HG03045 (cell line): ENCODE results near the gene STIM1.

Source experiments
- ATAC-seq: cut with Tn5 transposase; IDR thresholded peaks from one replicate; pipeline ENCODE4 v1.9.1; 2021; ENCODE audit warnings: mild to moderate bottlenecking, moderate library complexity; ENCODE audit not compliant: unreplicated experiment

The STIM1 gene

GRCh38 chr11:3944198-3944597, 88.7 kb downstream of the STIM1 start:
- no peak for ATAC-seq

- ATAC-seq = no peak
These were observed 91.1 kb downstream of the STIM1 start for GRCh38 chr11:3946455-3947017.

- no peak for ATAC-seq
These were observed 91.6 kb downstream of the STIM1 start for GRCh38 chr11:3947061-3947460.

- ATAC-seq = peak; percentile 61
These were observed 93.7 kb downstream of the STIM1 start for GRCh38 chr11:3949125-3949524.

GRCh38 chr11:3950996-3951660, 95.7 kb downstream of the STIM1 start:
- ATAC-seq = no peak

- no peak for ATAC-seq
These were observed 97.3 kb downstream of the STIM1 start for GRCh38 chr11:3952715-3953114.

- ATAC-seq = no peak
These were observed 97.9 kb downstream of the STIM1 start for GRCh38 chr11:3953327-3953726.

GRCh38 chr11:3954448-3955298, 99.2 kb downstream of the STIM1 start:
- no peak for ATAC-seq

- no peak for ATAC-seq
These were observed 99.8 kb downstream of the STIM1 start for GRCh38 chr11:3955299-3955665.

GRCh38 chr11:3956038-3956437, 100.6 kb downstream of the STIM1 start:
- ATAC-seq = no peak

GRCh38 chr11:3956748-3957147, 101.3 kb downstream of the STIM1 start:
- no peak for ATAC-seq

- ATAC-seq = no peak
These were observed 102.0 kb downstream of the STIM1 start for GRCh38 chr11:3957437-3957836.

- no peak for ATAC-seq
These were observed 102.8 kb downstream of the STIM1 start for GRCh38 chr11:3958281-3958680.

- ATAC-seq = no peak
These were observed 103.8 kb downstream of the STIM1 start for GRCh38 chr11:3959015-3959902.

- no peak for ATAC-seq
These were observed 104.4 kb downstream of the STIM1 start for GRCh38 chr11:3959903-3960265.

- no peak for ATAC-seq
These were observed 107.0 kb downstream of the STIM1 start for GRCh38 chr11:3962406-3962840.

GRCh38 chr11:3964056-3964455, 108.6 kb downstream of the STIM1 start:
- ATAC-seq = no peak

- no peak for ATAC-seq
These were observed 109.6 kb downstream of the STIM1 start for GRCh38 chr11:3964935-3965604.

GRCh38 chr11:3967695-3968094, 112.2 kb downstream of the STIM1 start:
- no peak for ATAC-seq

GRCh38 chr11:3969200-3969599, 113.7 kb downstream of the STIM1 start:
- ATAC-seq = no peak

- ATAC-seq = no peak
These were observed 114.1 kb downstream of the STIM1 start for GRCh38 chr11:3969613-3970012.
